ENCODE measurements around the gene TMEM131.

GRCh38 chr2:97845818-97846217 is 149.9 kb downstream of the TMEM131 start:
- no peak for TF ChIP-seq EZH2 (IDR thresholded peaks at IDR 0.05)
- TF ChIP-seq CTCF (IDR thresholded peaks at IDR 0.05): no peak
